Measurements from ENCODE around the gene PPP6C.

- TF ChIP-seq TEAD4 (IDR thresholded peaks at IDR 0.05): 0 out of 2 replicates have a peak, but pooled peaks have one; percentile 52
- TF ChIP-seq, protein P1, sequence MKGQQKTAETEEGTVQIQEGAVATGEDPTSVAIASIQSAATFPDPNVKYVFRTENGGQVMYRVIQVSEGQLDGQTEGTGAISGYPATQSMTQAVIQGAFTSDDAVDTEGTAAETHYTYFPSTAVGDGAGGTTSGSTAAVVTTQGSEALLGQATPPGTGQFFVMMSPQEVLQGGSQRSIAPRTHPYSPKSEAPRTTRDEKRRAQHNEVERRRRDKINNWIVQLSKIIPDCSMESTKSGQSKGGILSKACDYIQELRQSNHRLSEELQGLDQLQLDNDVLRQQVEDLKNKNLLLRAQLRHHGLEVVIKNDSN (IDR thresholded peaks at IDR 0.05): no peak
- peak; percentile 68 for TF ChIP-seq TAF1 (IDR thresholded peaks at IDR 0.05; ENCODE audit: low read depth)
These were observed 46.1 kb downstream of the PPP6C start, which contains the start of gene SCAI for GRCh38 chr9:125143377-125144090.

Data from Ishikawa (cell line).